ENCODE measurements around the gene SCAND1.
"Not testable (repeated sequence)": the region's sequence is repeated elsewhere in the genome, so short reads cannot be mapped to it uniquely, and the experiment has no call there.

SCAND1 gene

DNA sequence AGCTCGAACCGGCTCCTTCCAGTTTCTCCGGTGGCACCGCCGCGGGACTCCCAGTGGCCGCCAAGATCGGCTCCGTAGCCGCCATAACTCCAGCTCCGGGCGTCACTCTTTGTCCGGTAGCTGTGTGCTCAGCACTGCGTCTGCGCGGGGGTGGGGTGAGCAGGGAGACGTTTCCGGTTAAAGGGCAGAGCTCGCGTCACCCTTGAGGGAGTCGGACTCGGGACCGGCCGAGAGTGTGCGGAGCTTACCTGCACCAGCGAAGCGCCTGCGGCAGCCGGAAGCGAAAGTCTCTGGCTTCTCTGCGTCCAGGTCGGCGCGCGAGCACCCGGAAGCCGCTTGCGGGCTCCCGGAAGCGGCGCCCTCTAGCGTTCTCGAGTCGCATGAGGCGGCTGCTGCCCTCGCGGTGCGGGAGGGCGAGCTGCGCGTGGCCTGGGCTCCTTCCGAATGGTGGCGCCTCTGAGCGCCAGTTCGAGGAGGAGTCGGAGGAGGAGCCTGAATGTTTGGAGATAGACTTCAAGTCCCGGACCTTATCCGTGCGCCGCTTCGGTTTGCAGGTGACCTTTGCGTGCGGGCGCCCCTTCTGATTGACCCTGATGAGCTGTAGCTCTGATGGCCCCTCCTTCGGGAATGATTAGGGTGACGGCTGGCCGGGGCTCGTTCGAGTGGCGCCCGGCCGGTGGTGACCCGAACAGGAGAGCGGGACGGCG lies at the start of gene SCAND1:
SCAND1 (minus strand) TSS at position 303 of the 707 bp plus-strand sequence; CDS start at position 85, 218 bp downstream.
- Histone ChIP-seq H4K20me1 (ENCODE audit: control insufficient read depth, insufficient read depth, low read depth, low read length) (peaks cover 7% of the 10 kb centered on the region; the same call in 1 of the 2 replicates), H3K36me3 (ENCODE audit: control insufficient read depth, low read length) (peaks cover 25% of the 10 kb centered on the region), H3K27me3 (ENCODE audit: control insufficient read depth, low read length) (no peaks in the 10 kb centered on the region), H3K79me2 (ENCODE audit: control insufficient read depth, low read length) (peaks cover 41% of the 10 kb centered on the region), H3K4me3 (ENCODE audit: low read length) (peak within 1 kb of the TSS; percentile 89), H3K9me3 (ENCODE audit: control insufficient read depth, insufficient read depth, low read length) (no peaks in the 10 kb centered on the region; the same call in 1 of the 2 replicates), H3K4me1 (ENCODE audit: control insufficient read depth, low read length) (peaks cover 27% of the 10 kb centered on the region), H3K4me2 (ENCODE audit: low read length) (peak within 1 kb of the TSS; percentile 90), H3K27ac (ENCODE audit: low read depth, low read length) (peak within 1 kb of the TSS; percentile 98), H3F3A (ENCODE audit: control insufficient read depth, insufficient read depth) (peaks cover 14% of the 10 kb centered on the region), H3K9me2 (replicated peaks; ENCODE audit: control insufficient read depth, low read length) (no peaks in the 10 kb centered on the region)
- TF ChIP-seq, protein P1, sequence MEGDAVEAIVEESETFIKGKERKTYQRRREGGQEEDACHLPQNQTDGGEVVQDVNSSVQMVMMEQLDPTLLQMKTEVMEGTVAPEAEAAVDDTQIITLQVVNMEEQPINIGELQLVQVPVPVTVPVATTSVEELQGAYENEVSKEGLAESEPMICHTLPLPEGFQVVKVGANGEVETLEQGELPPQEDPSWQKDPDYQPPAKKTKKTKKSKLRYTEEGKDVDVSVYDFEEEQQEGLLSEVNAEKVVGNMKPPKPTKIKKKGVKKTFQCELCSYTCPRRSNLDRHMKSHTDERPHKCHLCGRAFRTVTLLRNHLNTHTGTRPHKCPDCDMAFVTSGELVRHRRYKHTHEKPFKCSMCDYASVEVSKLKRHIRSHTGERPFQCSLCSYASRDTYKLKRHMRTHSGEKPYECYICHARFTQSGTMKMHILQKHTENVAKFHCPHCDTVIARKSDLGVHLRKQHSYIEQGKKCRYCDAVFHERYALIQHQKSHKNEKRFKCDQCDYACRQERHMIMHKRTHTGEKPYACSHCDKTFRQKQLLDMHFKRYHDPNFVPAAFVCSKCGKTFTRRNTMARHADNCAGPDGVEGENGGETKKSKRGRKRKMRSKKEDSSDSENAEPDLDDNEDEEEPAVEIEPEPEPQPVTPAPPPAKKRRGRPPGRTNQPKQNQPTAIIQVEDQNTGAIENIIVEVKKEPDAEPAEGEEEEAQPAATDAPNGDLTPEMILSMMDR (IDR thresholded peaks at IDR 0.05; ENCODE audit: low read depth, low read length, poor library complexity, severe bottlenecking): peak; percentile 98
- no peak for TF ChIP-seq EZH2phosphoT487 (IDR thresholded peaks at IDR 0.05; ENCODE audit: borderline replicate concordance, low read length)

DNA sequence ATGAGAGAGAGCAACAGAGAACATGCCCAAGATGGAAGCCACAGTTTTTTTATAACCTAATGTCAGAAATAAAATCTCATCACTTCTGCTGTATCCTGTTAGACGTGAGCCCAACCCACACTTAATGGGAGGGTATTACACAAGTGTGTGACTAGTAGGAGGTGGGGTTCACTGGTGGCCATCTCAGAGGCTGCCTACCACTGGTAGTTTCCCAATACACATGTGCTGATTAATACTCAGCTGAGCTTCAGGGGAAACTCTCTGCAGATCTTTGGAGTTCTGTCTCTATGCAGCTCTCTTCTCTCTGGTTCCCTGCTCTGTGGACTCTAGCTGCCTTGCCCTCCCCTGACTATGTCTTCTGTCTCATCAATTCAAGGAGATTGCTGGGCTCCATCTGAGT lies 49.7 kb upstream of the SCAND1 start:
- Histone ChIP-seq H3K9me3 (ENCODE audit: control insufficient read depth, insufficient read depth, low read length) (no peaks in the 10 kb centered on the region), H3K4me3 (ENCODE audit: low read length) (no peak overlapping the region), H3K79me2 (ENCODE audit: control insufficient read depth, low read length) (no peaks in the 10 kb centered on the region), H3K4me1 (ENCODE audit: control insufficient read depth, low read length) (no peaks in the 10 kb centered on the region), H3K9me2 (replicated peaks; ENCODE audit: control insufficient read depth, low read length) (no peaks in the 10 kb centered on the region), H3F3A (ENCODE audit: control insufficient read depth, insufficient read depth) (no peaks in the 10 kb centered on the region), H3K27me3 (ENCODE audit: control insufficient read depth, low read length) (peaks cover 3% of the 10 kb centered on the region; the same call in 1 of the 2 replicates), H3K36me3 (ENCODE audit: control insufficient read depth, low read length) (no peaks in the 10 kb centered on the region), H3K4me2 (ENCODE audit: low read length) (no peak overlapping the region), H3K27ac (ENCODE audit: low read depth, low read length) (no peak overlapping the region), H4K20me1 (ENCODE audit: control insufficient read depth, insufficient read depth, low read depth, low read length) (no peaks in the 10 kb centered on the region)
- no peak for TF ChIP-seq EZH2phosphoT487 (IDR thresholded peaks at IDR 0.05; ENCODE audit: borderline replicate concordance, low read length)
- TF ChIP-seq, protein P1 (IDR thresholded peaks at IDR 0.05; ENCODE audit: low read depth, low read length, poor library complexity, severe bottlenecking): no peak

DNA sequence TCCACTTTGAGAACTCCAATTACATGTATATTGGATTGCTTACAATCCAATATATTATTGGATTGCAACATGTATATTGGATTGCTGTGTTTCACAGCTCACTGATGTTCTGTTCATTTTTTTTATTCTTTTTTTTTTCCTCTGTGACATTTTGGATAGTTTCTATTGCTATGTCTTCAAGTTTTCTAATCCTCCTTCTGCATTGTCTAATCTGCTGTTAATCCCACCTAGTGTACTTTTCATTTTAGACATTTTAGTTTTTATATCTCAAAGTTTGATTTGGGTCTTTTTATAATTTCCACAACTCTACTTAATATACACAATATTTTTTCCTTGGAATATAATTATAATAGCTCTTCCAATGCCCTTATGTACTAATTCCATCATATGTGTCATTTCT lies 48.6 kb upstream of the SCAND1 start:
- Histone ChIP-seq H3K4me2 (ENCODE audit: low read length) (no peak overlapping the region), H3K9me3 (ENCODE audit: control insufficient read depth, insufficient read depth, low read length) (no peaks in the 10 kb centered on the region), H3K36me3 (ENCODE audit: control insufficient read depth, low read length) (no peaks in the 10 kb centered on the region), H4K20me1 (ENCODE audit: control insufficient read depth, insufficient read depth, low read depth, low read length) (no peaks in the 10 kb centered on the region), H3K79me2 (ENCODE audit: control insufficient read depth, low read length) (no peaks in the 10 kb centered on the region), H3F3A (ENCODE audit: control insufficient read depth, insufficient read depth) (no peaks in the 10 kb centered on the region), H3K27me3 (ENCODE audit: control insufficient read depth, low read length) (peaks cover 3% of the 10 kb centered on the region; the same call in 1 of the 2 replicates), H3K4me3 (ENCODE audit: low read length) (no peak overlapping the region), H3K9me2 (replicated peaks; ENCODE audit: control insufficient read depth, low read length) (no peaks in the 10 kb centered on the region), H3K4me1 (ENCODE audit: control insufficient read depth, low read length) (no peaks in the 10 kb centered on the region), H3K27ac (ENCODE audit: low read depth, low read length) (no peak overlapping the region)
- TF ChIP-seq, protein P1 (IDR thresholded peaks at IDR 0.05; ENCODE audit: low read depth, low read length, poor library complexity, severe bottlenecking): no peak
- TF ChIP-seq EZH2phosphoT487 (IDR thresholded peaks at IDR 0.05; ENCODE audit: borderline replicate concordance, low read length): no peak

DNA sequence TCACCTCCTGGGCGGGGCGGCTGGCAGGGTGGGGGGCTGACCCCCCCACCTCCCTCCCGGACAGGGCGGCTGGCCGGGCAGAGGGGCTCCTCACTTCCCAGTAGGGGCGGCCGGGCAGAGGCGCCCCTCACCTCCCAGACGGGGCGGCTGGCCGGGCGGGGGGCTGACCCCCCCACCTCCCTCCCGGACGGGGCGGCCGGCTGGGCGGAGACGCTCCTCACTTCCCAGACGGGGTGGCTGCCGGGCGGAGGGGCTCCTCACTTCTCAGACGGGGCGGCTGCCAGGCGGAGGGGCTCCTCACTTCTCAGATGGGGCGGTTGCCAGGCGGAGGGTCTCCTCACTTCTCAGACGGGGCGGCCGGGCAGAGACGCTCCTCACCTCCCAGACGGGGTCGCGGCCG lies 47.0 kb upstream of the SCAND1 start:
- H3K4me3 ChIP-seq (ENCODE audit: low read length); H4K20me1 ChIP-seq (ENCODE audit: control insufficient read depth, insufficient read depth, low read depth, low read length): not testable (repeated sequence)

DNA sequence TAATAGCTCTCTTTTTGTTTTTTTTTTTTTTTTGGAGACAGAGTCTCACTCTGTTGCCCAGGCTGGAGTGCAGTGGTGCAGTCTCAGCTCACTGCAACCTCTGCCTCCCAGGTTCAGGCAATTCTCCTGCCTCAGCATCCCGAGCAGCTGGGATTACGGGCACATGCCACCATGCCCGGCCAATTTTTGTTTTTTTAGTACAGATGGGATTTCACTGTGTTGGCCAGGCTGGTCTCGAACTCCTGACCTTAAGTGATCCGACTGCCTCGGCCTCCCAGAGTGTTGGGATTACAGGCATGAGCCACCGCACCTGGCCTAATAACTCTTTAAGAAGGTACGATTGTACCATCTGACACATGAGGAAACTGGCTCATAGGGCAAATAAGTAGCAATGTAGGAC lies 42.2 kb upstream of the SCAND1 start:
- H3K36me3 ChIP-seq (ENCODE audit: control insufficient read depth, low read length); H3K4me2 ChIP-seq (ENCODE audit: low read length); H3K9me2 ChIP-seq (replicated peaks; ENCODE audit: control insufficient read depth, low read length); H3K27ac ChIP-seq (ENCODE audit: low read depth, low read length); H3K9me3 ChIP-seq (ENCODE audit: control insufficient read depth, insufficient read depth, low read length); H3K4me3 ChIP-seq (ENCODE audit: low read length); H3F3A ChIP-seq (ENCODE audit: control insufficient read depth, insufficient read depth); H3K27me3 ChIP-seq (ENCODE audit: control insufficient read depth, low read length); H4K20me1 ChIP-seq (ENCODE audit: control insufficient read depth, insufficient read depth, low read depth, low read length); H3K79me2 ChIP-seq (ENCODE audit: control insufficient read depth, low read length): not testable (repeated sequence)
- H3K4me1 ChIP-seq (ENCODE audit: control insufficient read depth, low read length): peaks cover 19% of the 10 kb centered on the region

More for the DNA sequence above, 47.0 kb upstream of the SCAND1 start:
- H3K9me3 ChIP-seq (ENCODE audit: control insufficient read depth, insufficient read depth, low read length); H3K79me2 ChIP-seq (ENCODE audit: control insufficient read depth, low read length); H3K27ac ChIP-seq (ENCODE audit: low read depth, low read length); H3F3A ChIP-seq (ENCODE audit: control insufficient read depth, insufficient read depth); H3K4me1 ChIP-seq (ENCODE audit: control insufficient read depth, low read length); H3K36me3 ChIP-seq (ENCODE audit: control insufficient read depth, low read length); H3K9me2 ChIP-seq (replicated peaks; ENCODE audit: control insufficient read depth, low read length); H3K27me3 ChIP-seq (ENCODE audit: control insufficient read depth, low read length); H3K4me2 ChIP-seq (ENCODE audit: low read length): not testable (repeated sequence)
